Measurements from ENCODE around the gene KCNQ2. TPM values are rescaled to one million over a fixed set of nuclear protein-coding genes. Genes with fewer than 3 reads are reported as not detected.
A peak's percentile ranks its signal among the peaks of the same experiment; 100 is the strongest.

The KCNQ2 gene
- total and polyA plus RNA-seq, 5 donors, result under 0.01 to 2.3 (median 1.1) TPM; not detected in 2

GRCh38 chr20:63359937-63360849 is 112.3 kb downstream of the KCNQ2 start:
- no peaks in the 10 kb centered on the region for H3K9me3 ChIP-seq (ENCODE audit: control insufficient read depth, low read length)
- WGBS, result 33% methylated on average over 38 of the region's 38 CpGs
- intact Hi-C loops (cut with DNase I), result no loop called here
- DNase-seq (peak in 2 of 3 donors; percentile 30 to 35), ATAC-seq (no peak)
- H3K4me1 ChIP-seq (ENCODE audit: control insufficient read depth, insufficient read depth, low read length), result no peaks in the 10 kb centered on the region
- no peak overlapping the region for H3K4me3 ChIP-seq (ENCODE audit: low read length)
- H3K27me3 ChIP-seq (ENCODE audit: control insufficient read depth, insufficient read depth), result no peaks in the 10 kb centered on the region
- no peak overlapping the region for H3K27ac ChIP-seq (ENCODE audit: low read length)

GRCh38 chr20:63359164-63359934 is 113.1 kb downstream of the KCNQ2 start:
- ATAC-seq (no peak), DNase-seq (peak in 2 of 3 donors; percentile 42 to 51)
- Histone ChIP-seq H3K4me3 (ENCODE audit: low read length) (no peak overlapping the region), H3K27me3 (ENCODE audit: control insufficient read depth, insufficient read depth) (no peaks in the 10 kb centered on the region), H3K4me1 (ENCODE audit: control insufficient read depth, insufficient read depth, low read length) (no peaks in the 10 kb centered on the region), H3K9me3 (ENCODE audit: control insufficient read depth, low read length) (no peaks in the 10 kb centered on the region), H3K27ac (ENCODE audit: low read length) (no peak overlapping the region)
- WGBS, result 87% methylated on average over 42 of the region's 42 CpGs
- intact Hi-C loops (cut with DNase I), result no loop called here

- no peaks in the 10 kb centered on the region for H3K9me3 ChIP-seq (ENCODE audit: control insufficient read depth, low read length)
- ATAC-seq (peak; percentile 33 to 65), DNase-seq (peak; percentile 41 to 87 (median 87))
- intact Hi-C loops (cut with DNase I), result no loop called here
- H3K4me3 ChIP-seq (ENCODE audit: low read length), result no peak overlapping the region
- 65% methylated on average over 26 of the region's 26 CpGs for WGBS
- no peaks in the 10 kb centered on the region for H3K4me1 ChIP-seq (ENCODE audit: control insufficient read depth, insufficient read depth, low read length)
- H3K27ac ChIP-seq (ENCODE audit: low read length), result no peak overlapping the region
- H3K27me3 ChIP-seq (ENCODE audit: control insufficient read depth, insufficient read depth), result no peaks in the 10 kb centered on the region
Observed at GRCh38 chr20:63357921-63358905, 114.2 kb downstream of the KCNQ2 start.

GRCh38 chr20:63356931-63357879 is 115.2 kb downstream of the KCNQ2 start:
- H3K4me1 ChIP-seq (ENCODE audit: control insufficient read depth, insufficient read depth, low read length), result no peaks in the 10 kb centered on the region
- DNase-seq (peak in 2 of 3 donors; percentile 16 to 40), ATAC-seq (no peak)
- no peaks in the 10 kb centered on the region for H3K27me3 ChIP-seq (ENCODE audit: control insufficient read depth, insufficient read depth)
- H3K27ac ChIP-seq (ENCODE audit: low read length), result no peak overlapping the region
- intact Hi-C loops (cut with DNase I), result no loop called here
- H3K4me3 ChIP-seq (ENCODE audit: low read length), result no peak overlapping the region
- no peaks in the 10 kb centered on the region for H3K9me3 ChIP-seq (ENCODE audit: control insufficient read depth, low read length)
- 75% methylated on average over 30 of the region's 30 CpGs for WGBS

- Histone ChIP-seq H3K4me3 (ENCODE audit: low read length) (no peak overlapping the region), H3K27ac (ENCODE audit: low read length) (no peak overlapping the region), H3K4me1 (ENCODE audit: control insufficient read depth, insufficient read depth, low read length) (no peaks in the 10 kb centered on the region), H3K27me3 (ENCODE audit: control insufficient read depth, insufficient read depth) (no peaks in the 10 kb centered on the region), H3K9me3 (ENCODE audit: control insufficient read depth, low read length) (no peaks in the 10 kb centered on the region)
- ATAC-seq (no peak), DNase-seq (peak in 2 of 3 donors; percentile 26 to 43)
- intact Hi-C loops (cut with DNase I), result no loop called here
- WGBS, result 87% methylated on average over 8 of the region's 8 CpGs
Observed at GRCh38 chr20:63356511-63356910, 115.9 kb downstream of the KCNQ2 start.

DNA sequence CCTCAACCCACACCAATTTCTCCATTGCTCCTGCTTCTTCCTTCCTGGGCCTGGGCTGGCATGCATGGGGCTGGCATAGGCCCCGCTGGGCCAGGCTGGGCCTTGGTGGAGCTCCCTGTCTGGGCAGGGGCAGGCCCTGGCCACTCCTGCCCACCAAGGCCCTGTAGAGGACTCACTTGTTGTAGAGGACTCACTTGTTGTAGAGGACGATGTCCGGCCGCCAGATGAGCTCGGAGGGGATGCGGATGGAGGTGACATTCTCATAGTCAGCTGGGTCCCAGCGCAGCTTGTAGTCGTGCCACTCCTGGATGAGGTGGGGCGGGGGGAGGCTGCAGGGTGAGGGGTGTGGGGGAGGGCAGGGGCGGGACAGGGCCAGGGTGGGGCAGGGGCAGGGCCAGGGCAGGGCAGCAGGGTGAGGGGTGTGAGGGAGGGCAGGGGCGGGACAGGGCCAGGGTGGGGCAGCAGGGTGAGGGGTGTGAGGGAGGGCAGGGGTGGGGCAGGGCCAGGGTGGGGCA is 116.6 kb downstream of the KCNQ2 start:
- Histone ChIP-seq H3K4me3 (ENCODE audit: low read length) (no peak overlapping the region), H3K27ac (ENCODE audit: low read length) (no peak overlapping the region), H3K9me3 (ENCODE audit: control insufficient read depth, low read length) (no peaks in the 10 kb centered on the region), H3K27me3 (ENCODE audit: control insufficient read depth, insufficient read depth) (no peaks in the 10 kb centered on the region), H3K4me1 (ENCODE audit: control insufficient read depth, insufficient read depth, low read length) (no peaks in the 10 kb centered on the region)
- DNase-seq (peak in 2 of 3 donors; percentile 21 to 43), ATAC-seq (no peak)
- intact Hi-C loops (cut with DNase I), result no loop called here
- WGBS, result 91% methylated on average over 11 of the region's 11 CpGs

GRCh38 chr20:63354636-63355350 is 117.7 kb downstream of the KCNQ2 start:
- Histone ChIP-seq H3K27me3 (ENCODE audit: control insufficient read depth, insufficient read depth) (no peaks in the 10 kb centered on the region), H3K4me3 (ENCODE audit: low read length) (no peak overlapping the region), H3K9me3 (ENCODE audit: control insufficient read depth, low read length) (no peaks in the 10 kb centered on the region), H3K4me1 (ENCODE audit: control insufficient read depth, insufficient read depth, low read length) (no peaks in the 10 kb centered on the region), H3K27ac (ENCODE audit: low read length) (no peak overlapping the region)
- intact Hi-C loops (cut with DNase I), result no loop called here
- no peak for ATAC-seq
- 86% methylated on average over 25 of the region's 25 CpGs for WGBS
- DNase-seq, result peak in 2 of 3 donors; percentile 28

GRCh38 chr20:63352811-63353221 is 119.6 kb downstream of the KCNQ2 start:
- intact Hi-C loops (cut with DNase I), result no loop called here
- ATAC-seq, result no peak
- DNase-seq, result peak in 2 of 3 donors; percentile 44 to 63
- Histone ChIP-seq H3K27ac (ENCODE audit: low read length) (no peak overlapping the region), H3K27me3 (ENCODE audit: control insufficient read depth, insufficient read depth) (no peaks in the 10 kb centered on the region), H3K4me3 (ENCODE audit: low read length) (no peak overlapping the region), H3K4me1 (ENCODE audit: control insufficient read depth, insufficient read depth, low read length) (no peaks in the 10 kb centered on the region), H3K9me3 (ENCODE audit: control insufficient read depth, low read length) (no peaks in the 10 kb centered on the region)
- WGBS, result 52% methylated on average over 12 of the region's 12 CpGs
